Loucy (cell line): ENCODE measurements around the gene HOXB9.
A peak's percentile ranks its signal among the peaks of the same experiment; 100 is the strongest.

Experiments used
- H2AFZ ChIP-seq: fragments of 200-600 bp; sonication (generic); 2 replicates; pipeline ENCODE4 v1.6.0; 2016; ENCODE audit warnings: antibody characterized with exemption, mild to moderate bottlenecking, low read length, moderate library complexity
- H3F3A ChIP-seq: fragments of 200-600 bp; 2 replicates; pipeline ENCODE4 v1.6.0; 2016; ENCODE audit warnings: antibody characterized with exemption, low read depth, mild to moderate bottlenecking
- H3K27me3 ChIP-seq: fragments of 200-600 bp; sonication (generic); 2 replicates; pipeline ENCODE4 v1.6.1; 2014; ENCODE audit warnings: low read length, mild to moderate bottlenecking; ENCODE audit not compliant: insufficient read depth, poor library complexity, severe bottlenecking
- H3K36me3 ChIP-seq: fragments of 200-600 bp; sonication (generic); 2 replicates; pipeline ENCODE4 v1.6.1; 2016; ENCODE audit warnings: low read length; ENCODE audit not compliant: insufficient read depth
- H3K4me1 ChIP-seq: fragments of 200-600 bp; sonication (generic); 2 replicates; pipeline ENCODE4 v1.5.1; 2014; ENCODE audit warnings: low read length, mild to moderate bottlenecking; ENCODE audit not compliant: insufficient read depth, poor library complexity, severe bottlenecking
- H3K4me2 ChIP-seq: fragments of 200-600 bp; sonication (generic); 2 replicates; pipeline ENCODE4 v1.6.0; 2014; ENCODE audit warnings: antibody characterized with exemption, low read length, low read depth, mild to moderate bottlenecking; ENCODE audit not compliant: poor library complexity, severe bottlenecking
- H3K4me3 ChIP-seq: fragments of 200-600 bp; sonication (generic); 2 replicates; pipeline ENCODE4 v1.5.1; 2014; ENCODE audit warnings: low read length, mild to moderate bottlenecking, mixed read lengths; ENCODE audit not compliant: poor library complexity, severe bottlenecking
- H3K79me2 ChIP-seq: fragments of 200-600 bp; sonication (generic); 2 replicates; pipeline ENCODE4 v1.6.1; 2014; ENCODE audit warnings: low read length; ENCODE audit not compliant: insufficient read depth
- H3K9ac ChIP-seq: fragments of 200-600 bp; sonication (generic); 2 replicates; pipeline ENCODE4 v1.6.0; 2014; ENCODE audit warnings: mild to moderate bottlenecking, low read depth, low read length, moderate library complexity; ENCODE audit not compliant: poor library complexity, severe bottlenecking
- H3K9me2 ChIP-seq: fragments of 200-600 bp; sonication (generic); replicated peaks from 2 replicates; pipeline ENCODE4 v1.6.1; 2016; ENCODE audit warnings: low read depth, low read length, mixed read lengths
- H3K9me3 ChIP-seq: fragments of 200-600 bp; sonication (generic); 2 replicates; pipeline ENCODE4 v1.6.1; 2014; ENCODE audit warnings: mild to moderate bottlenecking, antibody characterized with exemption, low read length, low read depth; ENCODE audit not compliant: insufficient read depth
- H4K20me1 ChIP-seq: fragments of 200-600 bp; sonication (generic); 2 replicates; pipeline ENCODE4 v1.6.0; 2014; ENCODE audit warnings: antibody characterized with exemption, low read length, mild to moderate bottlenecking; ENCODE audit not compliant: insufficient read depth, poor library complexity, severe bottlenecking
- CTCF ChIP-seq: fragments of 200-600 bp; sonication (generic); conservative IDR thresholded peaks from 2 replicates; pipeline ENCODE4 v1.5.1; 2014; ENCODE audit warnings: mild to moderate bottlenecking, antibody characterized with exemption, low read length
- EZH2phosphoT487 ChIP-seq: fragments of 200-600 bp; IDR thresholded peaks from 2 replicates; pipeline ENCODE4 v1.6.1; 2018; ENCODE audit warnings: antibody characterized with exemption, mild to moderate bottlenecking, moderate library complexity, borderline replicate concordance

HOXB9 gene

DNA sequence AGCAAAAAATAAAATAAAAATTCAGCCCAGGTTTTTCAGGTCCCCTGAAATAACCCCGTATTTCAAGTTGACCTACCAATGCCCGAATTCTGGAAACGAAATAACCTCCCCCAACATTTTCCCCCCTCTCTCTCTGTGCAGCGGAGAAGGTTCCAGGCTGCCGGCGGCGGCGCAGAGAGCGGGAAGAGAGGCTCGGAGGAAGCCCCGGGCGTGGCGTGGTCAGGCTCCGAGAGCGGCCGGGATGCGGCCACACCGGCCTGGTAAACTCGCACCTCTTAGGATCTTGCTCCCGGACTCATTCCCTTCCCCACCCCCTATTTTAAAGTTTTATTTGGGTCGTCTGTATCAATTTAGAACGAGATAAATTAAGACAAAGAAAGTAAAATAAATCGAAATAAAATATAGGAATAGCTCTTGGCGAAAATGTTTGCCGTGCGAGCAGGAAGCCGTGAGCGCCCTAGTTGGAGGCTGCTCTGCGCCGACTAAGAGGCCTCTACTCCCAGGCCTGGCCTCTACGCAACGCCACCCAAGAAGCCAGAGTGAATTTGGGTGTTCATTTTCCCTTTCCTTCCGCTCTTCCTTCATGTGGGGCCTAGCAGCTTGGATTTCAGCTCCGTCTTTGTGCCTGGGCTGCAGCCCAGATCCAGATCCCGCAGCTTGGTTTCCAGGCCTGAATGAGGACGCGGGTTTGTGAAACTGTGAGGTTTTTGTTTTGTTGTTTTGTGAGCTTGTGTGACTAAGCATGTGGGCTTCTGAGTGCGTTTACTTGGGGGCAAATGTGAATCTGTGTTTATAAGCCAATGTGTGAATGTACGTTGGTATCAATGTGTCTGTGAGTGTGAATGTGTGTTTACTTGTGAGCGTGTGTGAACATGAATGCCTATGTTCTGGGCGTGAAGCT, 19.9 kb downstream of the HOXB9 start:
- H3K36me3 ChIP-seq: peaks cover 15% of the 10 kb centered on the region

DNA sequence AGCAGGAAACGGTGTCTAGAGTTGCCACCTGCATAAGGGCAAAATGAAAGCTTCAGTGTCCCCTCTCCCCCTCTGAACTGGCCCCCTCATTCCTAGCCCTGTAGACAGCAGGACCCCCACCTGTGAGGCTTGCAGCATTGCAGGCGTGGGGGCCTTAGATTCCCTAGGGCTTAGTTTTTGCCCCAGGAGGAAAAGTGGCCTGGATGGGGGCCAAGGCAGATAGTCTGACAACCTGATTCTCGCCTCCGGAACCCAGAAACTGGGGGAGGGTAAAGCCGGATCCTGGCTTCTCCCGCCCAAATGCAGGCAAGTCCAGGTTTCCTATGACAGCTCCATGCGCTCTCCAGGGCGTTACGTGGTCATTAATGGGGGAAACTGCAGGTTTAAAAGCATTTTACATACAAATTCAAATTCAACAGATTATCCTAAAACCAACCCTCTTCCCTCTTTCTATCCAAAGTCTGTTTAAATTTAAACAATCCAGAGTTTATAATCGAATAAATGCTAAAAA, 20.7 kb downstream of the HOXB9 start:
- H3K4me1 ChIP-seq: peaks cover 42% of the 10 kb centered on the region
- peaks cover 41% of the 10 kb centered on the region for H4K20me1 ChIP-seq
- no peak for TF ChIP-seq EZH2phosphoT487
- TF ChIP-seq CTCF: no peak
- no peak overlapping the region for H2AFZ ChIP-seq
- H3K27me3 ChIP-seq: peaks cover 47% of the 10 kb centered on the region
- H3K79me2 ChIP-seq: peaks cover 100% of the 10 kb centered on the region
- H3K4me2 ChIP-seq: peak overlapping the region; percentile 98
- H3K9ac ChIP-seq: peak overlapping the region; percentile 100
- no peaks in the 10 kb centered on the region for H3K9me2 ChIP-seq
- peaks cover 23% of the 10 kb centered on the region for H3K36me3 ChIP-seq
- H3K4me3 ChIP-seq: peak overlapping the region; percentile 89
- H3K9me3 ChIP-seq: no peaks in the 10 kb centered on the region
- H3F3A ChIP-seq: 0 out of 2 replicates have a peak, but pooled peaks cover under 1% of the 10 kb centered on the region

More for the DNA sequence above, 19.9 kb downstream of the HOXB9 start:
- peaks cover 39% of the 10 kb centered on the region for H3K27me3 ChIP-seq
- H3K9ac ChIP-seq: peak overlapping the region; percentile 100
- no peak overlapping the region for H2AFZ ChIP-seq
- H3K4me2 ChIP-seq: peak overlapping the region; percentile 98
- H3F3A ChIP-seq: 0 out of 2 replicates have a peak, but pooled peaks cover 4% of the 10 kb centered on the region
- H3K79me2 ChIP-seq: peaks cover 100% of the 10 kb centered on the region
- no peaks in the 10 kb centered on the region for H3K9me3 ChIP-seq
- H3K9me2 ChIP-seq: no peaks in the 10 kb centered on the region
- peak overlapping the region; percentile 89 for H3K4me3 ChIP-seq
- TF ChIP-seq EZH2phosphoT487 (no peak), CTCF (no peak)
- H3K4me1 ChIP-seq: peaks cover 40% of the 10 kb centered on the region
- peaks cover 33% of the 10 kb centered on the region for H4K20me1 ChIP-seq

DNA sequence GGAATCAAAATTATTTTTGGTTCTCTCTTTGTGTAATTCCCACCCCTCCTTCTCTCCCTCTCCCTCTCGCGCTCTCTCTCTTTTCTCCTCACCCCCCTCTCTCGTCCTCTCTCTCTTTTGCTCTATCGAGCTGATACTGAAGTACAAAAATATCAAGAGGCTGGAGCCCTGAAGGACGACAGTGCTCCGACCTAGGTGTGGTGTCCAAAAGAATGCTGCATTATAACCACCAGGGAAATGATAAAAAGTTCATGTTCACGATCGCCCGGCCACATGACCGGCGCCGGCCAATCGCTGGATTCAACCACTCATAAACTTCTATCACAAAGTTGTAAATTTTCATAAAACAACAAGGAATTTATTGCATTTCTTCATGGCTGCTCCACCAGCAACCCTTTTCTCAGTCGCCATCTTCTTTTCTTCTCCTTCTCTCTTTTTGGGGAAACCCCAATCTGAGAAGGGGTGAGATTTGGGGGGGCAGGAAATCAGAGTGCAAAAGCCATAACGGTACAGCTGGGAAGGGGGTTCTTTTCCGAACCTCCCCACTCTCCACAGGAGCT, 21.3 kb downstream of the HOXB9 start, which contains the start of gene HOXB6:
Gene HOXB6, minus strand, starts transcription at position 217 of the 560 bp plus-strand sequence. CDS start 6,836 bp downstream, outside the sequence.
- no peaks in the 10 kb centered on the region for H3K9me2 ChIP-seq
- H3F3A ChIP-seq: no peaks in the 10 kb centered on the region
- peaks cover 53% of the 10 kb centered on the region for H3K27me3 ChIP-seq
- H3K79me2 ChIP-seq: peaks cover 100% of the 10 kb centered on the region
- H3K9ac ChIP-seq: peak within 1 kb of the TSS; percentile 100
- H3K4me2 ChIP-seq: peak within 1 kb of the TSS; percentile 98
- peaks cover 29% of the 10 kb centered on the region for H3K36me3 ChIP-seq
- H3K9me3 ChIP-seq: no peaks in the 10 kb centered on the region
- TF ChIP-seq CTCF (no peak), EZH2phosphoT487 (no peak)
- peaks cover 48% of the 10 kb centered on the region for H3K4me1 ChIP-seq
- H3K4me3 ChIP-seq: peak within 1 kb of the TSS; percentile 89
- H2AFZ ChIP-seq: no peak within 1 kb of the TSS
- H4K20me1 ChIP-seq: peaks cover 47% of the 10 kb centered on the region
